Pulmonary artery endothelial cell (primary cell): ENCODE measurements around the gene DEPP1. TPM values are rescaled to one million over a fixed set of nuclear protein-coding genes. Genes with fewer than 3 reads are reported as not detected.

ENCODE experiments used
- DNase-seq: peaks from one replicate; pipeline ENCODE4 v3.0.0-alpha.2; 2011; ENCODE audit warnings: low read depth, low spot score
- total RNA-seq: library from RNA; depleted of rRNA; stranded (reverse); fragments of >200 nt; gene quantifications from 2 replicates; pipeline ENCODE4 v1.2.3, GENCODE V29; 2014

The DEPP1 gene
- total RNA-seq, 1 donor from 2014 or later, result 395 TPM

DNA sequence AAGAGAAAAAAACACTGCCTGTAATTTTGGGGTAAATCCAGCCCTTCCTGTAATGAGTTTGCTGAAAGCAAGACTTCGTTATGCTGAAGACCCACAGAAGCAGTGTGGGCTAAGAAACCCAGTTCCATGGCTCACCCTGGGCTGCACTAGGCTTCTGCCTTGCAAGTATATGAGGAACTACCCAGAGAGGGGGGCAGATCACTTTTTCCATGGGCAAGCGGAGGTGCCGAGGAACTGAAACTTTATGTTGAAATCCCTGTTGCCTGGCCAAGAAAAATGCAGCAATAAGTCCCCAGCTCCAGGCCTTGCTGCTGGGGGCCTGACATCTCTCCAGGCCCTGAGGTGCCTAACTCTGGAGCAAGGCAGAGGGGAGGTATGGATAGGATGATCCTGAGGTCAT is 10.5 kb downstream of the DEPP1 start:
- no peak for DNase-seq

DNA sequence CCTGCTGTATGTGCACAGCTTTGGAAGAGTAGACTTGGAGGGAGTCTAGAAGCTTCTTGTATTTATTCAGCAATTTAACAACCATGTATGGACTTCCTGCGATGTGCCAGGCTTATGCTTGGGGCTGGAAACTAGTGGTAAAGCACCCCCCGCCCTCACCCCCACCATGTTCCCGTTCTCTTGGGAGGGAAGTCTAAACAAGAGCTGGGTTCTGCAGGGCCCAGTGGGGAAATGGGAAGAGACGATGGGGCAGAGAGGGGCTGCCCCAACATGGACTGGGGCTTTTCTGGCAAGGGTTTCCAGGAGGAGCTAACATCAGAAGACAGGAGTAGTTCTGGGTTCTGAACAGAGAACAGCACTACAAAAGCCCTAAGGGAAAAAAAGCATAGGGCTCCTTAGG is 11.0 kb downstream of the DEPP1 start:
- no peak for DNase-seq

DNA sequence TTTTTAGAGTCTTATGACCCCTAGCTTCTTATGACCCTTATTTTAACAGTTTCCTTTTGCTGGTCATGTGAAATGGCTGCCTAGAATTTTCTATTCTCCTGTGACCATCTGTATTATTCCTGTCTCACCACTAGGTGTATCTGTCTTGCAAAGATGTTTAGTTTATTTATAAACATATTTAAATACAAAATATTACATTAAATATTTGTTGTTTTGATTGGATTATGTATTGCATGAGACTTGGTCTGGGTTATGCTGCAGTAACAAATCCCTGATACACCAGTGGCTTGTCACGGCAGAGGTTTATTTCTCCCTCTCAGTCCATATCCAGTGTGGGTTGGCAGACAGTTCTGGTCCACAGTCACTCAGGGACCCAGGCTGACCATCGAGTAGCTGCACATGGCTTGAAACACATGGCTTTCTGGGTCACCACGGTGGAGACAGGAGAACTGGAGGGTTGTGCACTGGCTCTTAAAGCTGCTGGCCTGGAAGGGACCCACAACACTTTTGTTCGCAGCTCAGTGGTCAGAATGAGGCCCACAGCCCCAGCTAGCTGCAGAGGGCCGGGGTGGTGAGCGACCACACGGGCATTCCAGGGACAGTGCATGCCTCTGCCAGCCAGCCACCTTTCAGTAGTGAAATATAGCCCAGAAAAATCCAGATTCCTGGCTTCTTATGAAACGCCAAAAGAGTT is 11.6 kb downstream of the DEPP1 start:
- DNase-seq, result no peak

DNA sequence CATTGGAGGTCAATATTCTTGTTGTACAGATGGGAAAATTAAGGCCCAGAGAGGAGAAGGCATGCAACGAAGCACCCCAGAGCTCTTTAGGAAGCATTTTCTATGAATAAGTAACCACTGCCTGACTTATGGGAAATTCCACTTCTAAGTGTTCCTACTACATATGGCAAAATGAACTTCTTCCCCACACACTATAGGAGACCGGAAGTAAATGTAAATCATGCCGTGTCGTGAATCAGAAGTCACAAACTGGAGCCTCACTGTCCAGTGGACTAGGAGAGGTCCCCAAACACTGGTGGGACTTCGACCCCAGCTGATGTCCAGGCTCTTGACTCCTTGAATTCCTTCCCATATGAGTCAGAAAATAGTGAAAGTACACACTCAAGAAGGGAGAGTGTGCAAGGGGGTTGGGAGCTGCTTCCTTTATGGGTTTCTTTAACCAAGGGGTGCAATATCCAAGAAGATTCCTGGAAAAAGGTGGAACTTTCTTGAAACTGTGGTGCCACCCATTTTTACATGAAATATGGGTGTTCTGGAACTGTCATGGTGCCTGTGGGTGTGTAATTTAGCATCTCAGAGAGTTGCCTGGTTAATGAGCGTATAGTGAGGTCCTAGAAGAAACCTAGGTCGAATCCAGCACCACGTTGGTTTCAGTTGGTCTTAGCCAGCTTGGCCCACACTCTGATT is 12.3 kb downstream of the DEPP1 start:
- no peak for DNase-seq

DNA sequence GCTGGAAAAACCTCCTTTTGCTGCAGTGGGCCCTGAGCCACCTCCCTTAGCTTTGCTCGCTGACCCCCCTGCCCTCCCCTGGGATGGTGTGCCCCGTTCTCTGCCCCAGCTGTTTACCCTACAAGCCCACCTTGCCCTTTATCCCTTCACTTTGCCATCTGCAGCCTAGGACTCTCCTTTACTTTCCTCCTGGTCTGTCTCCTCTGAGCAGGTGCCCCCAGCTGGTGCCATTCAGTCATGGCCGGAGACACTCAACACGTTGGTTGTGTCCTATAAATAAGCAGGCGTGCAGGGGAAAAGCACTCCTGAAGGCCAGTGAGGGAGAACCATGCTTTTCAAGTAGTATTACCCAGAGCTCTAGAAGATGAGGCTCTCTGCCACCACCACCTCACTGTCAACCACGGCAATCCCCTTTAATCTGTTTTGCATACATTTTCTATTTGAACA is 12.9 kb downstream of the DEPP1 start:
- no peak for DNase-seq

DNA sequence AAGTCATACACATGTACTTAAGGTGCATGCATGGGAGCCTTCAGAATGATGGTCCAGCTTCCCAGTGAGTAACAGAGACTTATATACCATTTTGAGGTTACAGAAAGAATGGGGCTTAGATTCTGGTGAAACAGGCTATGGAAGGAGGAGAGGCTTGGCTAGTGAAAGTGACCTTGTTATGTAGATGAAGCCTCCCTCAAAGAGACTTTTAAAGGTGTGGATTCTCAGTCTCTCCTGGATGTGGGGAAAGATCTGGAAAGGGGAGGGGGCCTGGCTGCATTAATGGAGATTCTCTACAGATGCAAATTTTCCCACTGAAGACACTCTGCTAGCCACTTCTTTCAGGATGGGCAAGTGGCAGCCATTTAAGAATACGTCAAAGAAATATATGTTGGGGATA is 13.5 kb downstream of the DEPP1 start:
- no peak for DNase-seq

DNA sequence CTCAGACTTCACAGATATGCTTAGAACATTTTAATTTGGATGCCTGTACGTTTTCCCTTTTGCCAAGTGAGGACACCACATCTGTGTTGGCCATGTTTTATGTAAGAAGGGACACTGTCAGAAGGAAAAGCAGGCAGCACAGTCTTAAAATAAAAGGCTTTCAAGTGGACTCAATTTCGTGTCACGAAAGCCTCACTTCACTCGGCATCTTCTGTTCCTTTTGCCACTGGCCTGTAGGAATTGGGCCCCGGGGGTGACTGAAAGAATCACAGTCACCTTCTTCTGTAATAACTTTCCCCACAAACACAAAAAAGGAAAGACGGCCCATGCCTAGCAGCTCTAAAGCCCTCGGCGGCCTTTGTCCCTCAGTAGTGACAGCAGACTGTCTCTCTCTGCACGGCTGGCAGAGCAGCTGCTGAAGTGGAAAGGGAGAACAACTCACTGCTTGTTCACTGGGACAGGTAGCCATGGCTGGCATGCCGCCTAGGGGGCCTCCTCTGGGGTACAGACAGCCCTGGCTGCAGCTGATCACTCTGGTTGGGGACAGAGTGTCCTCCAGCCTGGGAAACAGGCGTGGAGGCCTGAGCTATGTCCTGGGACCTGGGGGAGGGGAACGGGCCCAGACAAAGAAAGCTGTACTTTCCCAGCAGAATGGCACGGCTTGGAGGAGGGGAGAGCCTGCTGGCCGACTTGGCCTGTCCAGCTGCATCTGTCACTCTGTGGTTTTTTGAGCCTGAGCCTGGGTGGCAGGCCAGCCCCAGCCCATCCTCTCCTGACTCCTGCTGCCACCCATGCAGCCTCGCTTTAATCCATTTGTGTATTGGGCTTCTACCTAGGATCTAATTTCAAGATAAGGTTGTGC is 14.6 kb downstream of the DEPP1 start:
- DNase-seq, result no peak

DNA sequence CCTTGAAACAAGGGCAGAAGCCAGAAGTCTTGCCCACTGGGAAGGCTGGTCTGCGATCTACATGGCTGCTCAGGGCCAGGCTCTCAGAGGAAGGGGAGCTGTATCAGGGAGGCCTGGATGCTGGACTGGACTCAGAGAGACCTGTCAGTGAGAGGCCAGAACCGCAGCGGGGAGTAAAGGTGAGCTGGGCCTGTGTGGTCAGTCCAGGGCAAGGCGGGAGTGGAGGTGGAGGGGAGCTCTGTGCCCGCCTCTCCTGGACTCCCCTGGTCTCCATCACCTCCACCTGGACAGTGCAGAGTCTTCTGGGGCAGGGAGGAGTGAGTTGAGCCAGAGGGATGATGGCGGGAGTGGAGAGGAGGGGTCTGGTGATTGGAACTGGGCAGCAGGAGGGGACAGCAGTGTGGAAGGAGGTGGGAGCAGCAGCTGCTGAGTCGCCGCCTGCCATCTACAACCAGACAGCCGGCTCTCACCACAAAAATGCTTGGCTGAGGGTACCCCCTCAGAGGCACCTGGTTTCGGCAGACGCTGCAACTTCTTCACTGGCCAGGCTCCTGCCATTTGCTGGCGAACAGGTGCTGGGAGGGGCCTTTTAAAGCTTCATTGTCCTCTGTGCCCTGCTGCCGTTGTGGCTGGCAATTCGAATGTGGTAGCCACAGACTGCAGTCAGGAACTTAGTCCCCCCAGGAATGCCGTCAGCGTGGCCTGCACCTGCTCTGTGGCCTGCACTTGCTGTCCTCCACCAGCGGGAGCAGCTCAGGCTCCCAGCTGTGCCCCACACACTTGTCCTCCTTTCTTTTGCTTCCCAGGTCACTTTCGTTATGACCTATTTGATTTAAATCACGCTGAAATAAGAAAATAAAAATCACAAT is 15.5 kb downstream of the DEPP1 start:
- DNase-seq, result no peak

DNA sequence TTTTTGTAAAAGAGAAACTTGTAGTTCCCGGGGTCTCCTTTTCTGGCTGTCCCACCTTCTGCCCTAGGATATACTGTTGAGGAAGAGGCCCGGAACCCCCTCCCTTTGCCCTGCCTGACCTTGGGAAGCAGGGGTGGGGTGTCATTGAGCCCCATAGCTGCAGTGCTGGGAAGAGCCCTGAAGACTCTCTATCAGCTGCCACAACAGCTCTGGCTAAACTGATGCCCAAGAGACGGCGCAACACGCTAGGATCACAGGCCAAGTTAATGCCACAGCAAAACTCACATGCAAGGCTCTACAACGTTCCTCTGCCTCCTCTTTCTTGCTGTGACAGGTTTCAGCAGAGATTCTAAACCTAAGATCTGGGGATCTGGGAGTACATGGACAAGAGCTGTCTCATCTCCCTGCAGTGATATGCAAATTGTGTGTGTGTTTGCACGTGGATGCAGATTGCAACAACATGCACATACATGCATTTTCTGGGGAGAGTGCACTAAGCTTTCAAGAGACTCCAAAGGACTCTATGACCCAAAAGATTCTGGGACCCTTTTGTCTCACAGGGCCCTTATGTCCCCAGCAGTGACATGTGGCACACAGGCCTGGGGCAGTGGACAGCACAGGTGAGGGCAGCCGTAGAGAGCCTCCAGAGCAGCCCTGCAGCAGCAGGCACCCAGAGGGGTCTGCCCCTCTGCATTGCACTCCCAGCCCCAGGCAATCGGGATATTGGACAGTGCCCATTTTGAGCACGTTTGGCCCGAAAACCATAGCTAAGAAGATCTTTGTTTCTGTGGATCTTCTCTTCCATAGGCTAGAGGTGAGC is 16.5 kb downstream of the DEPP1 start:
- no peak for DNase-seq

DNA sequence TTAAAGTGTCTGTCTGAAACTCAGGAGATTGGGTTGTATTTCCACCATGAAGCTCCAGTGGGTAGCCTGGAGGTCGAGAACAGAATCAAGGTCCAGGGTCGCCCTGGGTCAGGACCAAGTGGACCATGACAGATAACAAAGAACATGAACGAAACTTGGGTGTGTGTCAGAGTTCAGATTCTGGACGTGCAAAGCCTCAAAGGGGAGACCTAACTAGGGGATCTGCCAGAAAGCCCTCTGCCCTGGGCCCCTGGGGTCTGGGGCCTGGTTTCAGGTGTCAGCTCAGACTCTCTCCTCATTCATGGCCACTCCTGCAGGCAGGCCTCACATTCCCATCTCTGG is 17.4 kb downstream of the DEPP1 start:
- DNase-seq, result no peak

DNA sequence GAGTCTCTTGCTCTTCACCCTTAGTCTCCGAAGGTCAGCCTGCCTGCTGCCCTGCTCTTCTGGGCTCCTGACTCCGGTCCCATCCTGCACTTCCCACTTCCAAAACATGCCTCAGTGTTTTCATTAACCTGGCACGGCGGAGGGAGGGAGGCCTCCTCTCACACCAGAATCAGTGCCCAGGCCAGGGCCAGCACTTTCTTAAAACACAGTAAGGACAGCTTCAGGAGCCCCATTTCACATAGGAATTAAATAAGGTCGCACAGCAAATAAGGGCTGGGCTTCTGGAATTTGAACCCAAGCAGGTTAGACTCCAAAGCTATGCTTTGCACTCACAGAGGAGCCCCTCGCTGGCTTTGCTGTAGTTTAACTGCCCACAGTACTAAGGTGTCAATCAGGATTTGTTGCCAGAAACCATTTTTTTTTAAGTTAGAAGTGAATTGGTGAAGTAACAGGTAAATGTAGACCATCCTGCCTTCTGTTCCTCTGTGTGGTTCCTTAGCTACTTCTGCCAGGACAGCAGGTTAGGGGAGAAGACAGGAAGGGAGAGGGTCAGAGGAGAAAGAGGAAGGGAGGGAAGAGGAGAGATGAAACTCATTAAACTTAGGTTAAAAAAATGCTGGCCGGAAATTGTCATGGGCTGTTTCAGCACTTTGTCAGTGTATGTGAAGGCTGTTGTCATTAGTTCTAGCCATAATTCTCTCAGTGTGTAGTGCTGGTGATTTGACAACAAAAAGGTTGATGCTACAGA is 18.0 kb downstream of the DEPP1 start:
- DNase-seq, result no peak

DNA sequence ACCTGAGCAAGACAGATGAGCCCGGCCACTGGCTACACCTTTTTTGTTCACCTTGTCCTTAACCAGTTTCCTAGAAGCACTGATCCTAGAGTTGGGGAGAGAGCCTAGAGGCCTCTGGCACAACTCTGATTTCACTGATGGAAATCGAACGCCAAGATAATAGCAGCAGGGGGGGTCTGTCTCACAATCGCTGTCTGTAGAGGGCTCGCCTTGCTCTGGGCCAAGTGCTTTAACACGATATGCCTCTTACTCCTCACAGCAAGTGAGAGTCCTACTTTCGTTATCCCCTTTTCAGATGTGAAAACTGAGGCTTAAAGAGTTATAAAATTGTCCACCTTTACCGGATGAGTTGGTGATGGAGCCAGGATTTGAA is 18.5 kb downstream of the DEPP1 start:
- no peak for DNase-seq

DNA sequence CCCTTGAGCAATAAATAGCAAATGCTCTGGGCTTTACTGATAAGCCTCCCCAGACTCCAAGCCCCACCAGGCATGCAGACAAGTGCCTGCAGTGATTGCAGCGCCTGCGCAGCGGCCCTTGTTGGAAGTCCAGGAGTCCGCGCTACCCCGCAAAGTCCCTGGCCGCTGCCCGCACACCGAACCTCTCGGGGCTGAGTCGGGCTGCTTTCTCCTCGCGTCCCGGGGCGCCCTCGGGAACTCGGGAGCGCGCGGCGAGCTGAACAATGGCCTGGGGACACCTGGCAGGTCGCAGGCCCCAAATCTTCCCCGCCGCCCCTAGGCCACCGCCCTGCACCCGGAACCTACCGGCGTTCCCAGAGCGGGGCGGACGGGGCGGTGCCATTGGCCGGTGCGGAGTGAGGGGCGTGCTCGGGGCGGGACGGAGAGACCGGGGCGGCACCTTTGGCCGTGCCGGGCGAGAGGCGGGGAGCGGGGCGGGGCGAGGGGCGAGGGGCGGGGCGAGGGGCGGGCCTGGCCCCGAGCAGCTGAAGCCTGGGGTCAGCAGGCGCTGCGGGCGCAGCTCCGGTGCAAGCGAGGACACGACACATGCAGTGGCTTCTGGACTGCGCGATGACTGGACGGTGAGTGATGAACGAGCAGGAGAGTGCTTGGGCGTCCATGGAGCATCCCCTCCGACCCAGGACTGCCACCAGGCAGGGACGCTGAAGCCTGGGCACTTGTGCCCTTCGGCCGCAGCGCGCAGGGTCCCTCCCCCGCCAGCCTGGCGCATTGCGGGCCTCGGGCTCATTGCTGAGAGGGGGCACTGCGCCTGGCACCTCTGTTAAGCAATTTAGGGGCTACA is 19.1 kb downstream of the DEPP1 start, which contains the start of gene RASSF4:
TSS of gene RASSF4 (plus strand) at position 556 of the 841 bp plus-strand sequence. CDS start 10,401 bp downstream, outside the sequence.
- no peak for DNase-seq

DNA sequence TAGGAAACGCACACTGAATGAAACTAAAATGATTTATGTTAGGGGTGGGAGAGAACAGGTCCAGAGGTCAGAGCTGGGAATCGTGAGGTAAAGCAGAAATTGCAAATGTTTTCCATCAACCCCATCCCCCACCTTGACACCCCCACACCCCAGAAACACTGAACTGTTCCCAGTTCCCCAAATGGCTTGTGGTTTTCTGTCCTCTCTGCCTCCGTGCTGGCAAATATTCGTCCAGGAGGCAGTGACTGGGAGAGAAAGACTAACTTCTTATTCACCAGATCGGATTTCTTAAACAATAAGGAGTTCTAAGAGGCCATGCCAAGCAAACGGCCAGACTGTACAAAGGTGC is 19.7 kb downstream of the DEPP1 start:
- no peak for DNase-seq

DNA sequence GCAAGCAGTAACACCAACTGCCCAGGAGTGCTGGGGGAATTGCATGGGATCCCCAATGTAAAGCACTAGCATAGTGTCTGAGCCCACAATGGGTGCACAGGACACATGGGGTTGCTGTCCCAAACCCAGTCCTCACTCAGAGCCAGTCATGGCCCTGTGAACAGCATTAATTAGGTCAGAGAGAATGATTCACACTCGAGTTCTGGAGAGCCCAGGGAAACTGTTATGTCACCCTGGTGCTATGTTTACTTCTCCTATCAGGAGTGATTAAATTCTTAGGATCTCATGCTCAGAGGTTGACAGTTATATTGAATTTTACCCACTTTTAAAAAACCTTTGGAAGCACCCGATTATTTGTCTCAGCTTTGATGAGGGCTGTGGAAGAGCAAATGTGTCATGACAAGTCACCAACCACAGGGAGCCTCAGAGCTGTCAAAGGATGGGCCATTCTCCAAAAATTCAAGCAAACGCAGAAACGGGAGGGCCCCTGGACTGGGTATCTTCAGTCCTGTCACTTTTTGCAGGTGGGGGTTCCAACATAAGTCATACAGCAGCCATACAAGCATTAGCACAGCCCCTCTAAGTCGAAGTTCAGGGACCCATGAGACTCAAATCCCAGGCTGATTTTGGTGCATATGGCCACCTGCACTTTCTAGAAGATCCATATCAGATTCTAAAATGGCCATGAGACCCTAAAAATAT is 20.3 kb downstream of the DEPP1 start:
- DNase-seq, result no peak

DNA sequence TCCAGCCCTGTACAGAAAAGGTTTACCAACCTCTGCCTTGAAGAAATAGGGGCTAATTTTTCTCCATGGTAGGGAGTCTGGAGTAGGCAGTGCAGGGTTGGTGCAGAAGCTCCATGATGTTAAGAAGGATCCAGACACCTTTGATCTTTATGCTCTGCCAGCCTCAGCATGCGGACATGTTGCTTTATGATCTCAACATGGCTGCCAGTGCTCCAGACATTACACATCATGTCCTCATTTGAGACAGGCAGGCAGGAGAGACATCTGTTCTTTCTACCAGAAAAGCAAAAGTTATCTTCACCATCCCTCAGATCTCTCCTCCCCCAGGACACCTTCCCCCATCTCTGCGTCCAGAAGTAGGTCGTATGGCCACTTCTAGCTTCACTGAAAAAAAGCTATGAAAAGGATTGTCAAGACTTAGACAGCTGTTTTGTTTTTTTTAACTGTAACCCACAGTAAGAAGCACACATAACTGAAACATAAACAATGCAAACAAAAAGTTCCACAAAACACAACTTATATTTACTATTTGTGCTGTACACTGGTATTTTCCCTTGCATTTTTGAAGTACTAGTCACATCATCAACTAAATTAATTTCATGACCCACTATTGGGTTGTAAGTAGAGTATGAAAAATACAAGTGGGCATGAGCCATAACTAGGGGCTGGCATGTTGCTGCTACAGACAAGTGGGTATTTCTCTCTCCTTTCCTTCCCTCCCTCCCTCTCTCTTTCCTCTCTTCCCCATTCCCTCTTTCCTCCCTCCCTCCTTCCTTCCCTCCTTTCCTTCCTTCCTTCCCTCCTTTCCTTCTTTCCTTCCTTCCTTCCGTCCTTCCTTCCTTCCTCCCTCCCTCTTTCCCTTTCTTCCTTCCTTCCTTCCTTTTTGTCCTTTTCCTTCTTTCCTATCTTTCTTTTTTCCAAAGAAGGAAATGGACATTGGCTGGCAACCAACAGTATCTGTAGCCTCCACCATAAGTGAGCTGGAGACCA is 21.6 kb downstream of the DEPP1 start:
- no peak for DNase-seq

DNA sequence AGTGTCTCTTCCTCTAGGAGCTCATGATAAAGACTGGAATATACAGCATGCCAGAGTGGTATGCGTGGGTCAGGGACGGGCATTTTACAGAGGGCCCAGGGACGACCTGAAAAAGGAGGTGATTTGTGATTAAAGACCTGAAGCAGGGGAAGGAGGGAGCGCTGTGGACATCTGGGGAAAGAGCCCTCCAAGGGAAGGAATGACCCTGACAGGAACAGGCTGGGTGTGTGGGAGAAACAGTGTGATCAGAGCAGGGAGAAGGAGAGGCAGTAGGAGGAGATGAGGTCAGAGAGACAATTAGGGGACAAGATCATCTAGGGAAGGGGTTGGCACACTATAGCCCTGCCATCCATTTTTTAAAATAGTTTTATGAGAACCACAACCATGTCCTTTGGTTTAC is 22.4 kb downstream of the DEPP1 start:
- no peak for DNase-seq
